HepG2 (cell line): ENCODE results near the gene SCAANT1. TPM values are rescaled to one million over a fixed set of nuclear protein-coding genes. Genes with fewer than 3 reads are reported as not detected.

Experiments
- FIP1L1 ChIP-seq: fragments of 200-400 bp; formaldehyde crosslinking; IDR thresholded peaks from 2 replicates; pipeline ENCODE4 v1.6.1; 2018; ENCODE audit warnings: low read depth, mild to moderate bottlenecking, low read length, moderate library complexity, borderline replicate concordance; ENCODE audit not compliant: insufficient read depth
- HMGXB3 ChIP-seq: sonication (generic); formaldehyde crosslinking; IDR thresholded peaks from 2 replicates; pipeline ENCODE4 v1.4.0; 2020; ENCODE audit warnings: missing genetic modification reagents, borderline replicate concordance
- HOXD1 ChIP-seq: sonication (generic); formaldehyde crosslinking; IDR thresholded peaks from 2 replicates; pipeline ENCODE4 v1.5.0; 2020; ENCODE audit warnings: missing genetic modification reagents
- UBTF ChIP-seq: sonication (generic); formaldehyde crosslinking; IDR thresholded peaks from 2 replicates; pipeline ENCODE4 v1.4.0; 2020; ENCODE audit warnings: mild to moderate bottlenecking, missing genetic modification reagents
- ZC3H13 ChIP-seq: sonication (generic); formaldehyde crosslinking; IDR thresholded peaks from 2 replicates; pipeline ENCODE4 v1.8.1; 2023; ENCODE audit warnings: mild to moderate bottlenecking, missing genetic modification reagents, moderate library complexity
- ZNF326 ChIP-seq: sonication (generic); formaldehyde crosslinking; IDR thresholded peaks from 2 replicates; pipeline ENCODE4 v1.4.0; 2020; ENCODE audit warnings: missing genetic modification reagents, borderline replicate concordance
- polyA plus RNA-seq, 8 experiments: library from polyadenylated mRNA; depleted of rRNA in 3 of 8; stranded (reverse) in 7 of 8; unstranded in 1 of 8; fragments of >200 nt; fragmentation: Illumina TruSeq in 4 of 8; extraction: Trizol in 4 of 8; gene quantifications; 2 replicates each; pipeline versions ENCODE4 v1.2.1 to v1.2.3, GENCODE V29; 2011 to 2016; ENCODE audit warnings: low read depth in 4 of 8, missing spikeins in 1 of 8, mixed read lengths in 1 of 8; ENCODE audit not compliant: insufficient read depth in 1 of 8
- total RNA-seq, 5 experiments: library from RNA; depleted of rRNA; stranded (reverse); fragments of >200 nt; fragmentation: Illumina TruSeq; extraction: Trizol; gene quantifications; 2 replicates each; pipeline ENCODE4 v1.2.3, GENCODE V29; 2016; ENCODE audit warnings: low read depth in 1 of 5
- TF ChIP-seq, protein P1 (sequence below): sonication (generic); formaldehyde crosslinking; IDR thresholded peaks from 2 replicates; pipeline ENCODE4 v1.5.1; 2020; ENCODE audit warnings: mild to moderate bottlenecking, missing genetic modification reagents, borderline replicate concordance
- TF ChIP-seq, protein P2 (sequence below): sonication (generic); formaldehyde crosslinking; IDR thresholded peaks from 2 replicates; pipeline ENCODE4 v1.4.0; 2020; ENCODE audit warnings: missing genetic modification reagents

SCAANT1 gene
- total and polyA plus RNA-seq, 2 of the 13 experiments (the other 11 are each of a cell fraction or from before 2014, with no cell fraction given), result not detected

DNA sequence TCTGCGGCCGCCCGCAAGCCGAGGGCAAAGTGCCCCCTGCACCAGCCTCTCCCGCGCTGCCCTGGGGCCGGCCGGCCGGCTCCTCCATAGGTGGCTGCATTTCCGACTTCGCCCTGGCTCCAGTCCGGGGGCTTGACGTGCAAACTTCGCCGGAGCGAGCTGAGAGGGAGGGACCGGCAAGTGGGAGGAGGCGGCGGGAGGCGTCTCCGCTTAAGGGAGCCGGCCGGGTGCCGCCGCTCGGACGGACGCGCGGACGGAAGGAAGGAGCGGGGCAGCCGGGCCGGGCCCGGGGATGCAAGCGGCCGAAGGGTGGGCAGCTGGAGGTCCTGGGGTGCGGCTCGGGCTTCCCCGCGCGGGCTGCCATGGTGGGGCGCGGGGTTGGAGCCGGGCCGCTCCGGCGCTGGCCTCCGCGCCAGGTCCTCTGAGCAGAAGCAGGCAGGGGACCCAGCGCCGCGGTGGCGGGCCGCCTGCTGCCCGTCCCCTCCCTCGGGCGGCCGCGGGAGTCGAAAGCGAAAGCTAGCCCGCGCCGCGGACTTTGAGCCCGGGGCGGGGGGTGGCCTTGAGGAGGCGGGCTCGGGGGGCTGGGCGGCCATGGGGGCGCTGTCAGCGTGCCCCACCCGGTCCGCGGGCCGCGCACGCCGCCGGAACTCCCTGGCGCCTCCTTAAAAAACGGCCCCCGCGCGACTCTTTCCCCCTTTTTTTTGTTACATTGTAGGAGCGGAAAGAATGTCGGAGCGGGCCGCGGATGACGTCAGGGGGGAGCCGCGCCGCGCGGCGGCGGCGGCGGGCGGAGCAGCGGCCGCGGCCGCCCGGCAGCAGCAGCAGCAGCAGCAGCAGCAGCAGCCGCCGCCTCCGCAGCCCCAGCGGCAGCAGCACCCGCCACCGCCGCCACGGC, at the start of gene SCAANT1 (continued):
- TF ChIP-seq, protein P1, sequence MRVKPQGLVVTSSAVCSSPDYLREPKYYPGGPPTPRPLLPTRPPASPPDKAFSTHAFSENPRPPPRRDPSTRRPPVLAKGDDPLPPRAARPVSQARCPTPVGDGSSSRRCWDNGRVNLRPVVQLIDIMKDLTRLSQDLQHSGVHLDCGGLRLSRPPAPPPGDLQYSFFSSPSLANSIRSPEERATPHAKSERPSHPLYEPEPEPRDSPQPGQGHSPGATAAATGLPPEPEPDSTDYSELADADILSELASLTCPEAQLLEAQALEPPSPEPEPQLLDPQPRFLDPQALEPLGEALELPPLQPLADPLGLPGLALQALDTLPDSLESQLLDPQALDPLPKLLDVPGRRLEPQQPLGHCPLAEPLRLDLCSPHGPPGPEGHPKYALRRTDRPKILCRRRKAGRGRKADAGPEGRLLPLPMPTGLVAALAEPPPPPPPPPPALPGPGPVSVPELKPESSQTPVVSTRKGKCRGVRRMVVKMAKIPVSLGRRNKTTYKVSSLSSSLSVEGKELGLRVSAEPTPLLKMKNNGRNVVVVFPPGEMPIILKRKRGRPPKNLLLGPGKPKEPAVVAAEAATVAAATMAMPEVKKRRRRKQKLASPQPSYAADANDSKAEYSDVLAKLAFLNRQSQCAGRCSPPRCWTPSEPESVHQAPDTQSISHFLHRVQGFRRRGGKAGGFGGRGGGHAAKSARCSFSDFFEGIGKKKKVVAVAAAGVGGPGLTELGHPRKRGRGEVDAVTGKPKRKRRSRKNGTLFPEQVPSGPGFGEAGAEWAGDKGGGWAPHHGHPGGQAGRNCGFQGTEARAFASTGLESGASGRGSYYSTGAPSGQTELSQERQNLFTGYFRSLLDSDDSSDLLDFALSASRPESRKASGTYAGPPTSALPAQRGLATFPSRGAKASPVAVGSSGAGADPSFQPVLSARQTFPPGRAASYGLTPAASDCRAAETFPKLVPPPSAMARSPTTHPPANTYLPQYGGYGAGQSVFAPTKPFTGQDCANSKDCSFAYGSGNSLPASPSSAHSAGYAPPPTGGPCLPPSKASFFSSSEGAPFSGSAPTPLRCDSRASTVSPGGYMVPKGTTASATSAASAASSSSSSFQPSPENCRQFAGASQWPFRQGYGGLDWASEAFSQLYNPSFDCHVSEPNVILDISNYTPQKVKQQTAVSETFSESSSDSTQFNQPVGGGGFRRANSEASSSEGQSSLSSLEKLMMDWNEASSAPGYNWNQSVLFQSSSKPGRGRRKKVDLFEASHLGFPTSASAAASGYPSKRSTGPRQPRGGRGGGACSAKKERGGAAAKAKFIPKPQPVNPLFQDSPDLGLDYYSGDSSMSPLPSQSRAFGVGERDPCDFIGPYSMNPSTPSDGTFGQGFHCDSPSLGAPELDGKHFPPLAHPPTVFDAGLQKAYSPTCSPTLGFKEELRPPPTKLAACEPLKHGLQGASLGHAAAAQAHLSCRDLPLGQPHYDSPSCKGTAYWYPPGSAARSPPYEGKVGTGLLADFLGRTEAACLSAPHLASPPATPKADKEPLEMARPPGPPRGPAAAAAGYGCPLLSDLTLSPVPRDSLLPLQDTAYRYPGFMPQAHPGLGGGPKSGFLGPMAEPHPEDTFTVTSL, result peak; percentile 56; the same call in 1 of the 2 replicates
- TF ChIP-seq ZC3H13 (no peak; the same call in 1 of the 2 replicates), ZNF326 (CRISPR knock-in tag) (no peak), HMGXB3 (CRISPR knock-in tag) (no peak), HOXD1 (CRISPR knock-in tag) (no peak), FIP1L1 (no peak), UBTF (CRISPR knock-in tag) (peak; percentile 97)
- TF ChIP-seq, protein P2, sequence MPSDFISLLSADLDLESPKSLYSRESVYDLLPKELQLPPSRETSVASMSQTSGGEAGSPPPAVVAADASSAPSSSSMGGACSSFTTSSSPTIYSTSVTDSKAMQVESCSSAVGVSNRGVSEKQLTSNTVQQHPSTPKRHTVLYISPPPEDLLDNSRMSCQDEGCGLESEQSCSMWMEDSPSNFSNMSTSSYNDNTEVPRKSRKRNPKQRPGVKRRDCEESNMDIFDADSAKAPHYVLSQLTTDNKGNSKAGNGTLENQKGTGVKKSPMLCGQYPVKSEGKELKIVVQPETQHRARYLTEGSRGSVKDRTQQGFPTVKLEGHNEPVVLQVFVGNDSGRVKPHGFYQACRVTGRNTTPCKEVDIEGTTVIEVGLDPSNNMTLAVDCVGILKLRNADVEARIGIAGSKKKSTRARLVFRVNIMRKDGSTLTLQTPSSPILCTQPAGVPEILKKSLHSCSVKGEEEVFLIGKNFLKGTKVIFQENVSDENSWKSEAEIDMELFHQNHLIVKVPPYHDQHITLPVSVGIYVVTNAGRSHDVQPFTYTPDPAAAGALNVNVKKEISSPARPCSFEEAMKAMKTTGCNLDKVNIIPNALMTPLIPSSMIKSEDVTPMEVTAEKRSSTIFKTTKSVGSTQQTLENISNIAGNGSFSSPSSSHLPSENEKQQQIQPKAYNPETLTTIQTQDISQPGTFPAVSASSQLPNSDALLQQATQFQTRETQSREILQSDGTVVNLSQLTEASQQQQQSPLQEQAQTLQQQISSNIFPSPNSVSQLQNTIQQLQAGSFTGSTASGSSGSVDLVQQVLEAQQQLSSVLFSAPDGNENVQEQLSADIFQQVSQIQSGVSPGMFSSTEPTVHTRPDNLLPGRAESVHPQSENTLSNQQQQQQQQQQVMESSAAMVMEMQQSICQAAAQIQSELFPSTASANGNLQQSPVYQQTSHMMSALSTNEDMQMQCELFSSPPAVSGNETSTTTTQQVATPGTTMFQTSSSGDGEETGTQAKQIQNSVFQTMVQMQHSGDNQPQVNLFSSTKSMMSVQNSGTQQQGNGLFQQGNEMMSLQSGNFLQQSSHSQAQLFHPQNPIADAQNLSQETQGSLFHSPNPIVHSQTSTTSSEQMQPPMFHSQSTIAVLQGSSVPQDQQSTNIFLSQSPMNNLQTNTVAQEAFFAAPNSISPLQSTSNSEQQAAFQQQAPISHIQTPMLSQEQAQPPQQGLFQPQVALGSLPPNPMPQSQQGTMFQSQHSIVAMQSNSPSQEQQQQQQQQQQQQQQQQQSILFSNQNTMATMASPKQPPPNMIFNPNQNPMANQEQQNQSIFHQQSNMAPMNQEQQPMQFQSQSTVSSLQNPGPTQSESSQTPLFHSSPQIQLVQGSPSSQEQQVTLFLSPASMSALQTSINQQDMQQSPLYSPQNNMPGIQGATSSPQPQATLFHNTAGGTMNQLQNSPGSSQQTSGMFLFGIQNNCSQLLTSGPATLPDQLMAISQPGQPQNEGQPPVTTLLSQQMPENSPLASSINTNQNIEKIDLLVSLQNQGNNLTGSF, result no peak
